Hepatocyte (in vitro differentiated cells): ENCODE measurements around the gene IL23R.

Source experiments
- CTCF ChIP-seq: fragments of 200-600 bp; sonication (generic); IDR thresholded peaks from 2 replicates; pipeline ENCODE4 v1.5.1; 2016; ENCODE audit warnings: antibody characterized with exemption, mild to moderate bottlenecking; ENCODE audit not compliant: poor library complexity
- EZH2 ChIP-seq: fragments of 200-600 bp; sonication (generic); IDR thresholded peaks from 2 replicates; pipeline ENCODE4 v1.6.1; 2016; ENCODE audit warnings: antibody characterized with exemption, mild to moderate bottlenecking, borderline replicate concordance
- EZH2phosphoT487 ChIP-seq: fragments of 200-600 bp; sonication (generic); IDR thresholded peaks from one replicate; pipeline ENCODE4 v1.6.1; 2018; ENCODE audit warnings: antibody characterized with exemption, mild to moderate bottlenecking, low read depth, moderate library complexity; ENCODE audit not compliant: unreplicated experiment, severe bottlenecking

GRCh38 chr1:67171574-67171955 is 5.3 kb downstream of the IL23R start:
- TF ChIP-seq CTCF: no peak
- TF ChIP-seq EZH2: no peak
- TF ChIP-seq EZH2phosphoT487: no peak
